Limb (tissue), 2 donors: ENCODE measurements around the gene TBXAS1.

ENCODE experiments used
- DNase-seq, 2 donors: peaks; one replicate each; pipeline ENCODE4 v3.0.0-alpha.2; 2016; ENCODE audit errors: extremely low spot score in 2 of 2

TBXAS1 gene

DNA sequence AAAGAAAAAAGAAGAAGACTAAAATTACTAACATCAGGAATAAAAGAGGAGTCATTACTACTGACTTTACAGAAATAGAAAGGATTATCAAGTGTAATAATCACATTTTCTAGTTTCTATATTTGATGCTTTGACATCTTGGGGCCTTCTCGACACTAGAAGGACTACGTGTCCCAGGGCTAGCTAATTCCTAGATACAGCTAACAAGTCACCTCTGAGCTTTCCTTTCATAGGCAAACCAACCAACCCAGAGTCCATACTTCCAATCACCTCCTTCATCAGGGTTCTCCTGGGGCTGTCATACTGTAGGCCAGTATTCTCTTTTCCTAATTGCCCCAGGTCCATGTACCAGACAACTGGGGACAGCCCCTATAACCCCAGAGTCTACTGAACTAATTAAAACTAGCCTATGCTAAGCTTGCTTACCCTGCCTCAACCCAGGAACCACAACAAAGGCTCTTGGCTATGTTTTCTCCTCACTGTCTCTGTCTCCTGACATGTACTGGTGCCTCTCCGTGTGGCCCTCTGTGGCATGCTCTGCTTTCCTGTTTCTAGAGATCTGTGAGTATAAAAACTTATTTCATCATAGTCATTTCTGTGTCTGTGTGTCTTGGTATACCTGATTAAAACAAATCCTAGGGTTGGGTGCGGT lies 240.4 kb downstream of the TBXAS1 start:
- no peak for DNase-seq
